MM.1S (cell line): ENCODE measurements around the gene PHF21B.

ENCODE experiments used
- DNase-seq: peaks from one replicate; pipeline ENCODE4 v3.0.0-alpha.2; 2015
- H2AFZ ChIP-seq: fragments of 300-600 bp; sonication (generic); 2 replicates; pipeline ENCODE4 v1.6.0; 2016; ENCODE audit warnings: antibody characterized with exemption, low read length
- H3F3A ChIP-seq: fragments of 300-600 bp; sonication (generic); 2 replicates; pipeline ENCODE4 v1.6.1; 2016; ENCODE audit warnings: mild to moderate bottlenecking, antibody characterized with exemption, low read length, moderate library complexity, mixed read lengths; ENCODE audit not compliant: insufficient read depth
- H3K27ac ChIP-seq: fragments of 300-600 bp; sonication (generic); 2 replicates; pipeline ENCODE4 v1.5.1; 2016; ENCODE audit warnings: mild to moderate bottlenecking, low read length
- H3K27me3 ChIP-seq: fragments of 300-600 bp; sonication (generic); replicated peaks from 2 replicates; pipeline ENCODE4 v1.6.0; 2016; ENCODE audit warnings: low read length; ENCODE audit not compliant: insufficient read depth
- H3K36me3 ChIP-seq: fragments of 300-600 bp; sonication (generic); replicated peaks from 2 replicates; pipeline ENCODE4 v1.6.1; 2016; ENCODE audit warnings: mild to moderate bottlenecking, low read length, mixed read lengths; ENCODE audit not compliant: insufficient read depth
- H3K4me1 ChIP-seq: fragments of 300-600 bp; sonication (generic); 2 replicates; pipeline ENCODE4 v1.6.1; 2016; ENCODE audit warnings: low read length, mixed read lengths
- H3K4me2 ChIP-seq: fragments of 300-600 bp; sonication (generic); 2 replicates; pipeline ENCODE4 v1.6.0; 2016; ENCODE audit warnings: low read depth, low read length
- H3K4me3 ChIP-seq: fragments of 300-600 bp; sonication (generic); 2 replicates; pipeline ENCODE4 v1.5.1; 2016; ENCODE audit warnings: low read length, mixed read lengths
- H3K79me2 ChIP-seq: fragments of 300-600 bp; sonication (generic); 2 replicates; pipeline ENCODE4 v1.6.1; 2016; ENCODE audit warnings: mixed run types, low read length, mixed read lengths
- H3K9ac ChIP-seq: fragments of 300-600 bp; sonication (generic); 2 replicates; pipeline ENCODE4 v1.6.1; 2016; ENCODE audit warnings: low read length, mixed read lengths
- H3K9me2 ChIP-seq: fragments of 300-600 bp; sonication (generic); replicated peaks from 2 replicates; pipeline ENCODE4 v1.6.1; 2016; ENCODE audit warnings: mild to moderate bottlenecking, low read length, mixed read lengths; ENCODE audit not compliant: insufficient read depth
- H3K9me3 ChIP-seq: fragments of 300-600 bp; sonication (generic); replicated peaks from 2 replicates; pipeline ENCODE4 v1.6.1; 2016; ENCODE audit warnings: mild to moderate bottlenecking, low read length, mixed read lengths; ENCODE audit not compliant: insufficient read depth
- H4K20me1 ChIP-seq: fragments of 300-600 bp; sonication (generic); 2 replicates; pipeline ENCODE4 v1.6.1; 2016; ENCODE audit warnings: mild to moderate bottlenecking, low read length, moderate library complexity, mixed read lengths; ENCODE audit not compliant: insufficient read depth
- CTCF ChIP-seq: fragments of 300-600 bp; sonication (generic); IDR thresholded peaks from 2 replicates; pipeline ENCODE4 v1.5.1; 2016; ENCODE audit warnings: antibody characterized with exemption, low read length, mixed read lengths
- EZH2 ChIP-seq: fragments of 300-600 bp; sonication (generic); optimal IDR thresholded peaks from 2 replicates; pipeline ENCODE3; 2017; ENCODE audit warnings: low read depth, mild to moderate bottlenecking, antibody characterized with exemption, low read length, mixed read lengths
- EZH2phosphoT487 ChIP-seq: fragments of 300-600 bp; sonication (generic); IDR thresholded peaks from 2 replicates; pipeline ENCODE4 v1.6.1; 2018; ENCODE audit warnings: antibody characterized with exemption, low read length

The PHF21B gene

GRCh38 chr22:45006964-45007390 is 2.8 kb downstream of the PHF21B start:
- Histone ChIP-seq H3F3A (no peaks in the 10 kb centered on the region), H3K4me3 (no peak overlapping the region), H3K9me3 (no peaks in the 10 kb centered on the region), H3K27me3 (peaks cover 82% of the 10 kb centered on the region), H3K36me3 (no peaks in the 10 kb centered on the region), H3K27ac (no peak overlapping the region), H3K9ac (no peak overlapping the region), H3K79me2 (no peaks in the 10 kb centered on the region), H3K9me2 (no peaks in the 10 kb centered on the region), H3K4me1 (no peaks in the 10 kb centered on the region), H4K20me1 (no peaks in the 10 kb centered on the region), H2AFZ (no peak overlapping the region), H3K4me2 (no peak overlapping the region)
- TF ChIP-seq CTCF (no peak), EZH2 (no peak), EZH2phosphoT487 (no peak)
- no peak for DNase-seq

GRCh38 chr22:45006111-45006963 is 3.5 kb downstream of the PHF21B start:
- no peak overlapping the region for H3K27ac ChIP-seq
- no peak for TF ChIP-seq EZH2
- TF ChIP-seq CTCF = no peak
- TF ChIP-seq EZH2phosphoT487 = no peak
- no peaks in the 10 kb centered on the region for H4K20me1 ChIP-seq

GRCh38 chr22:45001653-45002052 is 8.2 kb downstream of the PHF21B start:
- Histone ChIP-seq H3K27me3 (peaks cover 98% of the 10 kb centered on the region), H3K9ac (no peak overlapping the region), H3K27ac (no peak overlapping the region), H3K4me3 (no peak overlapping the region), H3K4me1 (no peaks in the 10 kb centered on the region), H2AFZ (no peak overlapping the region), H3K9me2 (no peaks in the 10 kb centered on the region), H3K4me2 (no peak overlapping the region), H3F3A (no peaks in the 10 kb centered on the region), H4K20me1 (no peaks in the 10 kb centered on the region), H3K79me2 (no peaks in the 10 kb centered on the region), H3K9me3 (no peaks in the 10 kb centered on the region), H3K36me3 (no peaks in the 10 kb centered on the region)
- TF ChIP-seq EZH2phosphoT487 (no peak), EZH2 (no peak), CTCF (no peak)
- DNase-seq = no peak

More at GRCh38 chr22:45006111-45006963, 3.5 kb downstream of the PHF21B start:
- DNase-seq = no peak
- Histone ChIP-seq H3K9me3 (no peaks in the 10 kb centered on the region), H3K9ac (no peak overlapping the region), H3K36me3 (no peaks in the 10 kb centered on the region), H3F3A (no peaks in the 10 kb centered on the region), H3K27me3 (peaks cover 82% of the 10 kb centered on the region), H3K9me2 (no peaks in the 10 kb centered on the region), H3K4me2 (no peak overlapping the region), H2AFZ (no peak overlapping the region), H3K4me3 (no peak overlapping the region), H3K79me2 (no peaks in the 10 kb centered on the region), H3K4me1 (no peaks in the 10 kb centered on the region)
